Liver (tissue), 9 donors: Measurements from ENCODE around the gene MBD6. TPM values are rescaled to one million over a fixed set of nuclear protein-coding genes. Genes with fewer than 3 reads are reported as not detected.
A peak's percentile ranks its signal among the peaks of the same experiment; 100 is the strongest.

Source experiments
- DNase-seq: peaks from one replicate; pipeline ENCODE4 v3.0.0-alpha.2; 2017; ENCODE audit warnings: low spot score
- H3K27ac ChIP-seq, 2 donors: one replicate each; pipeline ENCODE4 v1.7.0; 2013; ENCODE audit warnings: inconsistent platforms in 2 of 2, low read length in 2 of 2, control low read depth in 1 of 2, low read depth in 1 of 2, mild to moderate bottlenecking in 1 of 2
- H3K27me3 ChIP-seq, 4 donors: one replicate each; pipeline versions ENCODE4 v1.6.1 to v1.7.0; 2013; ENCODE audit warnings: low read length in 3 of 4, inconsistent platforms in 1 of 4, mild to moderate bottlenecking in 1 of 4, moderate library complexity in 1 of 4; ENCODE audit not compliant: control insufficient read depth in 4 of 4, insufficient read depth in 4 of 4
- H3K36me3 ChIP-seq, 4 donors: one replicate each; pipeline versions ENCODE4 v1.6.1 to v1.7.0; 2013; ENCODE audit warnings: low read length in 3 of 4, mild to moderate bottlenecking in 3 of 4, low read depth in 1 of 4, moderate library complexity in 1 of 4; ENCODE audit not compliant: control insufficient read depth in 4 of 4, insufficient read depth in 3 of 4
- H3K4me1 ChIP-seq, 4 donors: one replicate each; pipeline versions ENCODE4 v1.6.1 to v1.7.0; 2013; ENCODE audit warnings: low read length in 3 of 4, mild to moderate bottlenecking in 3 of 4, moderate library complexity in 1 of 4; ENCODE audit not compliant: control insufficient read depth in 4 of 4, insufficient read depth in 4 of 4
- H3K4me3 ChIP-seq, 3 donors: one replicate each; pipeline versions ENCODE4 v1.6.1 to v1.7.0; 2013; ENCODE audit warnings: low read length in 3 of 3, control low read depth in 1 of 3, low read depth in 1 of 3, mild to moderate bottlenecking in 1 of 3
- H3K9ac ChIP-seq, 2 donors: one replicate each; pipeline ENCODE4 v1.7.0; 2013; ENCODE audit warnings: low read length in 2 of 2, mild to moderate bottlenecking in 2 of 2, moderate library complexity in 2 of 2, control low read depth in 1 of 2, low read depth in 1 of 2
- H3K9me3 ChIP-seq, 4 donors: one replicate each; pipeline versions ENCODE4 v1.6.1 to v1.7.0; 2013; ENCODE audit warnings: low read length in 3 of 4; ENCODE audit not compliant: control insufficient read depth in 4 of 4
- EGR1 ChIP-seq, 2 donors: IDR thresholded peaks; 2 replicates each; pipeline ENCODE4 v1.6.1; 2016 to 2018; ENCODE audit warnings: antibody characterized with exemption in 2 of 2, low read depth in 2 of 2
- JUND ChIP-seq, 2 donors: IDR thresholded peaks; 2 replicates each; pipeline ENCODE4 v1.6.1; 2016; ENCODE audit warnings: antibody characterized with exemption in 2 of 2
- NR2F2 ChIP-seq: IDR thresholded peaks from 2 replicates; pipeline ENCODE4 v1.6.1; 2016; ENCODE audit warnings: antibody characterized with exemption
- RXRA ChIP-seq, 2 donors: IDR thresholded peaks; 2 replicates each; pipeline ENCODE4 v1.6.1; 2017 to 2018; ENCODE audit warnings: antibody characterized with exemption in 2 of 2, mild to moderate bottlenecking in 1 of 2
- SP1 ChIP-seq: IDR thresholded peaks from 2 replicates; pipeline ENCODE4 v1.6.1; 2018; ENCODE audit warnings: antibody characterized with exemption, mild to moderate bottlenecking
- YY1 ChIP-seq: IDR thresholded peaks from 2 replicates; pipeline ENCODE4 v1.6.1; 2016; ENCODE audit warnings: antibody characterized with exemption, mild to moderate bottlenecking
- WGBS: extraction: QIAGEN DNeasy Blood & Tissue Kit; methylation state at CpG from one replicate; pipeline ENCODE4 v1.1.7; 2013; 5-methylcytosine and 5-hydroxymethylcytosine counted together
- polyA plus RNA-seq, 2 donors: library from polyadenylated mRNA; stranded (reverse) in 1 of 2; unstranded in 1 of 2; fragments of 200-250 nt in 1 of 2; fragments of >200 nt in 1 of 2; fragmentation: Nextera tagmentation in 1 of 2; extraction: Ambion mirVana in 1 of 2; gene quantifications; one replicate each; pipeline versions ENCODE4 v1.2.1 to v1.2.3, GENCODE V29; 2013 to 2015
- total RNA-seq, 2 donors: library from RNA; depleted of rRNA; stranded (reverse); fragments of >200 nt; gene quantifications; one replicate each; pipeline ENCODE4 v1.2.3, GENCODE V29; 2014
- TF ChIP-seq, protein P1 (sequence below): IDR thresholded peaks from 2 replicates; pipeline ENCODE4 v1.6.1; 2016; ENCODE audit warnings: antibody characterized with exemption
- TF ChIP-seq, protein P2 (sequence below): IDR thresholded peaks from 2 replicates; pipeline ENCODE4 v1.6.1; 2016; ENCODE audit warnings: antibody characterized with exemption, mild to moderate bottlenecking
- TF ChIP-seq, protein P3 (sequence below): IDR thresholded peaks from 2 replicates; pipeline ENCODE4 v1.6.1; 2016; ENCODE audit warnings: antibody characterized with exemption
- donor health status: healthy.
- donor health status: healthy.
- donor health status: healthy.
- donor health status: healthy.
- donor health status: healthy.

The MBD6 gene
- total and polyA plus RNA-seq, 4 donors = 9.9 to 20.2 (median 14.9) TPM

DNA sequence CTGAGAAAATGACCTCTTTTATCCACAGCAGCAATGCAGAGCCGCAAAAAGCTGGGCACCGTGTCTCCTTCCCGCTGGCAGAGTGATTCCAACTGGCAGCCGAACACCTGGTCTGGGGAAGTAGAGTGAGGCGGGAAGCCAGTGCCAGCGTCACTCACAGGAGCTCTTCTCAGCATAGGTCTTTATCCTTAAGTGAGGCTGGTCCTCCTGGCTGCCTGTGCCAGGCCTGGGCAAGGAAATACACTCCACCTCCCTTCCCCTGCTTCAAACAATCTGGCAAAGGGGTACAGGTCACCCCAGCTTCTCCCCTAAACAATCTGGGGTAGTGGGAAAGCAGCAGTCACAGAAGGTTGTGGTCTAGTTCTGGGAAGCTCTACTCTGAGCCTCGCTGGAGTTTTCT is 47.8 kb upstream of the MBD6 start:
- no peak for DNase-seq
- TF ChIP-seq EGR1 (IDR thresholded peaks at IDR 0.05; ENCODE audit: low read depth in 2 of 2) (no peak), SP1 (no peak), YY1 (no peak)
- TF ChIP-seq, protein P1, sequence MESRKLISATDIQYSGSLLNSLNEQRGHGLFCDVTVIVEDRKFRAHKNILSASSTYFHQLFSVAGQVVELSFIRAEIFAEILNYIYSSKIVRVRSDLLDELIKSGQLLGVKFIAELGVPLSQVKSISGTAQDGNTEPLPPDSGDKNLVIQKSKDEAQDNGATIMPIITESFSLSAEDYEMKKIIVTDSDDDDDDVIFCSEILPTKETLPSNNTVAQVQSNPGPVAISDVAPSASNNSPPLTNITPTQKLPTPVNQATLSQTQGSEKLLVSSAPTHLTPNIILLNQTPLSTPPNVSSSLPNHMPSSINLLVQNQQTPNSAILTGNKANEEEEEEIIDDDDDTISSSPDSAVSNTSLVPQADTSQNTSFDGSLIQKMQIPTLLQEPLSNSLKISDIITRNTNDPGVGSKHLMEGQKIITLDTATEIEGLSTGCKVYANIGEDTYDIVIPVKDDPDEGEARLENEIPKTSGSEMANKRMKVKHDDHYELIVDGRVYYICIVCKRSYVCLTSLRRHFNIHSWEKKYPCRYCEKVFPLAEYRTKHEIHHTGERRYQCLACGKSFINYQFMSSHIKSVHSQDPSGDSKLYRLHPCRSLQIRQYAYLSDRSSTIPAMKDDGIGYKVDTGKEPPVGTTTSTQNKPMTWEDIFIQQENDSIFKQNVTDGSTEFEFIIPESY = no peak
- Histone ChIP-seq H3K27ac (no peak overlapping the region), H3K9ac (no peak overlapping the region), H3K36me3 (peaks cover 0 to 2% (median 0%) of the 10 kb centered on the region in 4 donors), H3K27me3 (peaks cover 0 to 6% (median 3%) of the 10 kb centered on the region in 4 donors), H3K9me3 (no peaks in the 10 kb centered on the region), H3K4me3 (no peak overlapping the region), H3K4me1 (peaks cover 4 to 20% (median 14%) of the 10 kb centered on the region in 4 donors)
- WGBS = 68% methylated on average over 7 of the region's 7 CpGs

DNA sequence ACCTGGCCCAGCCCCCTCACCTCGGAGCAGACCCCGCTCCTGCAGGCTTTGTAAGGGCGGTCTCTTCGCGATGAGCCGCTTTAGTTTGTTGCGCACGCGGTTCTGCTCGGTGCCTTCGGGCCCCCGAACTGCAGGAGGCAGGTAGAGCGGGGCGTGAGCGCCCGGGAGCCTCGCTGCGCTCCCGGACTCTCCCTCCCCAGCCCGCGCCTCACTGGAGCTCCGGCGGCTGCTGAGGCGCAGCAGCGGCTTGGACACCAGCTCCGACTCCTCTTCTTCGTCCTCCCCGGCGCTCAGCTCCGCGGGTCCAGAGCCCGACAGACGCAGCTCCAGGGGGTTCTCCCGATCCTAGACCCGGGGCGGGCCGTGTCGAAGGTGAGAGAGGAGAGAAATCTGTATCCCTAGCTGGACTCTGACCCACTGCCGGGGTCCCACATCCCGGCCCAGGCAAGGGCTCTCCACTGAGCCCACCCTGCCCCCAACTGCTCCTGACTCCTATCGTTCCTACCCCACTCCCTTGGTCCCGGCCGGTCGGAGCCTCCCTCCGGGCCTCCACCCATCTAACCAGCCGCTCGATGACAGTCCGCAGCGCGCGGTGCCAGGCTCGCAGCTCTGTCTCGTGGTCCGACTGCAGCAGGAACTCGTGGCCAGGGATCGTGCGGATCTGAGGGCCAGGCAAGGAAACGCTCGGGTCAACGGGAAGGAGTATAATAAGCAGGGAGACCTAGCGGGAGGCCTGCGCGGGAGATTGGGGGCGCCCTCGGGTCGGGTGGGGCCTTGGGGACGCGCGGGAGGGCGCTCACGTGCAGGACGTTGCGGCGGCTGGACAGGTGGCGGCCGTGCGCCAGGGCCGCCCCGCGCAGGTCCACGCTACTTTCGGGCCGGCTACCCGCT is 47.1 kb upstream of the MBD6 start:
- peaks cover 0 to 2% (median 0%) of the 10 kb centered on the region in 4 donors for H3K36me3 ChIP-seq
- peak overlapping the region in 2 of 3 donors; percentile 37 to 43 for H3K4me3 ChIP-seq
- 8% methylated on average over 84 of the region's 84 CpGs for WGBS
- H3K4me1 ChIP-seq = peaks cover 4 to 18% (median 12%) of the 10 kb centered on the region in 4 donors
- no peak for DNase-seq
- TF ChIP-seq EGR1 (IDR thresholded peaks at IDR 0.05; ENCODE audit: low read depth in 2 of 2) (no peak), RXRA (IDR thresholded peaks at IDR 0.05) (no peak), NR2F2 (no peak), SP1 (no peak), JUND (IDR thresholded peaks at IDR 0.05) (no peak)
- TF ChIP-seq, protein P2, sequence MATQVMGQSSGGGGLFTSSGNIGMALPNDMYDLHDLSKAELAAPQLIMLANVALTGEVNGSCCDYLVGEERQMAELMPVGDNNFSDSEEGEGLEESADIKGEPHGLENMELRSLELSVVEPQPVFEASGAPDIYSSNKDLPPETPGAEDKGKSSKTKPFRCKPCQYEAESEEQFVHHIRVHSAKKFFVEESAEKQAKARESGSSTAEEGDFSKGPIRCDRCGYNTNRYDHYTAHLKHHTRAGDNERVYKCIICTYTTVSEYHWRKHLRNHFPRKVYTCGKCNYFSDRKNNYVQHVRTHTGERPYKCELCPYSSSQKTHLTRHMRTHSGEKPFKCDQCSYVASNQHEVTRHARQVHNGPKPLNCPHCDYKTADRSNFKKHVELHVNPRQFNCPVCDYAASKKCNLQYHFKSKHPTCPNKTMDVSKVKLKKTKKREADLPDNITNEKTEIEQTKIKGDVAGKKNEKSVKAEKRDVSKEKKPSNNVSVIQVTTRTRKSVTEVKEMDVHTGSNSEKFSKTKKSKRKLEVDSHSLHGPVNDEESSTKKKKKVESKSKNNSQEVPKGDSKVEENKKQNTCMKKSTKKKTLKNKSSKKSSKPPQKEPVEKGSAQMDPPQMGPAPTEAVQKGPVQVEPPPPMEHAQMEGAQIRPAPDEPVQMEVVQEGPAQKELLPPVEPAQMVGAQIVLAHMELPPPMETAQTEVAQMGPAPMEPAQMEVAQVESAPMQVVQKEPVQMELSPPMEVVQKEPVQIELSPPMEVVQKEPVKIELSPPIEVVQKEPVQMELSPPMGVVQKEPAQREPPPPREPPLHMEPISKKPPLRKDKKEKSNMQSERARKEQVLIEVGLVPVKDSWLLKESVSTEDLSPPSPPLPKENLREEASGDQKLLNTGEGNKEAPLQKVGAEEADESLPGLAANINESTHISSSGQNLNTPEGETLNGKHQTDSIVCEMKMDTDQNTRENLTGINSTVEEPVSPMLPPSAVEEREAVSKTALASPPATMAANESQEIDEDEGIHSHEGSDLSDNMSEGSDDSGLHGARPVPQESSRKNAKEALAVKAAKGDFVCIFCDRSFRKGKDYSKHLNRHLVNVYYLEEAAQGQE = no peak
- TF ChIP-seq, protein P3, sequence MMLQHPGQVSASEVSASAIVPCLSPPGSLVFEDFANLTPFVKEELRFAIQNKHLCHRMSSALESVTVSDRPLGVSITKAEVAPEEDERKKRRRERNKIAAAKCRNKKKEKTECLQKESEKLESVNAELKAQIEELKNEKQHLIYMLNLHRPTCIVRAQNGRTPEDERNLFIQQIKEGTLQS = no peak
- no peaks in the 10 kb centered on the region for H3K9me3 ChIP-seq
- H3K9ac ChIP-seq = no peak overlapping the region
- H3K27ac ChIP-seq = no peak overlapping the region
- H3K27me3 ChIP-seq = peaks cover 0 to 6% (median 3%) of the 10 kb centered on the region in 4 donors
